NCI-H2171 (cell line): ENCODE measurements around the gene WDR86.

Experiments
- DNase-seq: peaks from one replicate; lab custom pipeline; 2025; lab: John Stamatoyannopoulos, UW

WDR86 gene

GRCh38 chr7:151390598-151391357, 19.1 kb downstream of the WDR86 start:
- DNase-seq = no peak

- DNase-seq = no peak
Measured at GRCh38 chr7:151389768-151390597, 19.9 kb downstream of the WDR86 start.

GRCh38 chr7:151389096-151389767, 20.6 kb downstream of the WDR86 start:
- DNase-seq = no peak

GRCh38 chr7:151388430-151388829, 21.4 kb downstream of the WDR86 start:
- no peak for DNase-seq

GRCh38 chr7:151388007-151388297, 21.9 kb downstream of the WDR86 start:
- no peak for DNase-seq

GRCh38 chr7:151387161-151388006, 22.5 kb downstream of the WDR86 start:
- DNase-seq = no peak

GRCh38 chr7:151386301-151387160, 23.3 kb downstream of the WDR86 start:
- DNase-seq = no peak

- DNase-seq = no peak
Measured at GRCh38 chr7:151385626-151386300, 24.1 kb downstream of the WDR86 start.

GRCh38 chr7:151384776-151385625, 24.8 kb downstream of the WDR86 start:
- no peak for DNase-seq

- no peak for DNase-seq
Measured at GRCh38 chr7:151384352-151384697, 25.5 kb downstream of the WDR86 start.

- no peak for DNase-seq
Measured at GRCh38 chr7:151383638-151384351, 26.0 kb downstream of the WDR86 start.

- DNase-seq = peak; percentile 62
Measured at GRCh38 chr7:151382079-151382885, 27.6 kb downstream of the WDR86 start.

- peak; percentile 35 for DNase-seq
Measured at GRCh38 chr7:151381348-151382078, 28.3 kb downstream of the WDR86 start.

GRCh38 chr7:151381098-151381347, 28.8 kb downstream of the WDR86 start:
- no peak for DNase-seq

- DNase-seq = no peak
Measured at GRCh38 chr7:151380199-151381097, 29.4 kb downstream of the WDR86 start.

GRCh38 chr7:151379534-151380198, 30.2 kb downstream of the WDR86 start:
- no peak for DNase-seq
